GM19467 (cell line): ENCODE data around the gene LMBRD2.

ENCODE experiments used
- ATAC-seq: cut with Tn5 transposase; IDR thresholded peaks from one replicate; pipeline ENCODE4 v1.9.1; 2021; ENCODE audit warnings: mild to moderate bottlenecking, moderate library complexity; ENCODE audit not compliant: unreplicated experiment

The LMBRD2 gene

DNA sequence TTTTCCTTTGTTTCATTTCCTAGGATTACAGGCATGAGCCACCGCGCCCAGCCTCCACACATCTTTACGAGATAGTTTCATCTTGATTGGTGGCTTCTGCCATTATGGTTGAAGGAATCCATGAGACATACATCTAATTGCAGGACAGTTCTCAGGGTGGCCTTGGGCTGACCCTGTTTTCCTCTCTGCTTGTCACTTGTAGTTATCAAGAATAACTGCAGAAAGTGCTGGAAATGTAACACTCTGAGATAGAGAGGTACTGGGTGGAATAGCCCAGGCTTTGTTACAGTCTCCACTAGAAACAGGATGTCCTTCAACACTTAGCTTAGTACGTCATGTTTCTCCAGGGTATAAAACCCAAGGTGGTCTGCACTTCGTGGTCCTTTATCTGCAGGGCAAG lies 95.7 kb downstream of the LMBRD2 start:
- no peak for ATAC-seq

DNA sequence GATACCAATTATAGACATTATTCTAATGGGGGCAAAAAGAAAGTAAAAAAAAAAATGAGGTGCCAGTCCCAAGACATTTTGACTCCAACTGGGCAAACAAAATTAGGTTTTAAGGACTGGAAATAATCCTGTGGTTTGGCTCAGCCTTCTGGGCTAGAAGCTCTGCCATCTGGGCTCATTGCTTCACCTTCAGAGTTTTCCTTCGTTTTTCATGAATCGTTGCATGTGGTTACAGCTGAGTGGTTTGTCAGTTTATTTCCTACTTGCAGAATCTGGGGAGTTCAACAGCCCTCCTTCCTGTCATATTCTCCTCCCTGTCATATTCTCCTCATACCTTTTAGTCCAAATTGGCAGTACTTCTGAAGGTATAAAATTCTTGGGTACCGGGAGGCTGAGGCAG lies 97.0 kb downstream of the LMBRD2 start:
- ATAC-seq: no peak

DNA sequence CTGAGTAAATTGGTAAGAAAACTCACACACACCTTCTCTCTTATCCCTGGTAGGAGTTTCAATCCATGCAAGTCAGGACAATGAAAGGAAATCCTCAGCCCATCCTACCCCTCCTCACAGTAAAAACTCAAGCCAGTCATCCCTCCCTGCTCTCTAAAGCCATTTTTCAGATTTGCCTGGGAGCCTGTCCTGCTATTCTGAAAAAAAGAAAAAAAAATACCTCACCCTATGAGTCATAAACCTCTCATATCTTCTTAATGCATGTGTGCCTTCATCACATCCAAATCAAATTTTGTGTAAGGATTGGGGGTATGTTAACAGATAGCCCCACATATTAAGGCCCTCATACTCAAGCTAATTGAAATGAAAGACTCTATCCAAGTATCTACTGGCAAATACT lies 99.1 kb downstream of the LMBRD2 start:
- ATAC-seq: no peak

DNA sequence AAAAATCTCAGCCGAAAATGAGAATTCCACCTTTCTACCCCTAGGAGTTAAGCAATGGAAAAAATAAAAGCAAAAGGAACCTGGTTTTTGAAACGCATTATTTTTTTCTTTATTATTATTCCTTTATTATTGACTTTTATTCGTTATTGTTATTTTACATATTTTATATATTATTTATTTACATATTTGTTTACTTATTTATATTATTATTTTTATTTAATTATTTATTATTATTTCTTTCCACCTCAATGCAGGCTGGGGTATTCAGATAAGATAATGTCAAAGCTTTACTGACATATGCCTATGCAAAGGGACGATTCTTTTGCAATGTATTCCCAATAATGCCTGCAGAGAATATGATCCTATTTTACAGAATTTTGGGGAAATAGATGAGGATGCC lies 101.7 kb downstream of the LMBRD2 start:
- no peak for ATAC-seq
